Spleen (tissue), 7 donors: ENCODE data around the gene TSPAN10.

Experiments used
- CTCF ChIP-seq, 11 experiments: fragments of 200-600 bp in 7 of 11; fragments of 450-650 bp in 4 of 11; sonication (generic) in 4 of 11; IDR thresholded peaks in 8 of 11; conservative IDR thresholded peaks in 3 of 11; 1 replicate in 7 of 11; 2 replicates in 4 of 11; pipeline versions ENCODE4 v1.4.0 to v1.8.0; 2016 to 2021; ENCODE audit warnings: antibody characterized with exemption in 11 of 11, inconsistent platforms in 4 of 11, mild to moderate bottlenecking in 1 of 11
- POLR2A ChIP-seq, 3 donors: fragments of 450-650 bp; IDR thresholded peaks; one replicate each; pipeline ENCODE4 v1.5.1; 2017; ENCODE audit warnings: antibody characterized with exemption in 3 of 3, mild to moderate bottlenecking in 1 of 3
- POLR2AphosphoS5 ChIP-seq, 3 donors: sonication (generic); formaldehyde crosslinking; IDR thresholded peaks; one replicate each; pipeline ENCODE4 v1.5.1; 2017; ENCODE audit warnings: antibody characterized with exemption in 3 of 3
- donor health status: DM: no; HTN: no; CAD: no; lungs with moderate emphysema.
- donor health status: DM: no; HTN: no; CAD: no.
- donor health status: DM: no; HTN: no; CAD: no.

DNA sequence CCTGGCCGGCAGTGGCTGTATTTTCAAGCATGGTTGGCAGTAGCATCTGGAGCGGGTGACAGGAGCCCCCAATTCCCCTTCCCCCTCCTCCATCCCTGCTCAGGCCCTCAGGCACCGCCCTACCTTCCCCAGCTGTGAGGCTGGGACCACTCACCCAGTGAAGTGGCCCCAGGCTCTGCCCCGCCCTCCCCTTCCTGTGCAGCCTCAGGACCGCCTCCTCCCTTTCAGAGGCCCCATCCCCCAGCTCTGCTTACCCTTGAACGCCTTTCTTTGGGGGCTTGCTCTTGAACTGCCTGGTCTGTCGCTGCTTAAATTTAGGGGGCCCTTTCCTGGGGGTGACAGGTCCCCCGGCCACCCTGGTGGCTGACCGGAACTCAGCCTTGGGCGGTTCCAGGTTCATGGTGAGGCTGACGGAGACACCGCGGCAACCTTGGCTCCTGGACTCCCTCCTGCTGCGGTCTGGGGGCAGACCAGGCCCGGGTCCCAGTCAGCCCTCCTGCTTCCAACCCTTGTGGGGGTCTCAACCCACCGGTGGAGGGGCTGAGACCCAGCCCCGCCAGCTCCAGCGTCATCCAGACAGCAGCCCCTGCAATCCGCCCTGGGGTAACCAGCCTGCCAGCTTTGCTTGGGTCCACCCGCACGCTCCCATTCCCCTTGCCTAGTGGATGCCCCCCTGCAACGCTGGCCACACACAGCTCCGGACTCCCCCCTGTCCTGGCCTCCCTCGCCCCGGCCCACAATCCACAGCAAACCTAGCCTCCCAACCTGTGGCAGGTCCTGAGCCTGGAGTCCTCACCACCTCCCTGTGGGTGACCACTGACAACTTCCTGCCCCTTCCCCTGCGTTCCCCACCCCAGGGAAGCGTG lies 16.1 kb downstream of the TSPAN10 start:
- TF ChIP-seq POLR2AphosphoS5 (IDR thresholded peaks at IDR 0.05) (no peak), CTCF (IDR thresholded peaks at IDR 0.05 in 8 of 11, conservative IDR thresholded peaks at IDR 0.05 in 3 of 11) (no peak), POLR2A (IDR thresholded peaks at IDR 0.05) (no peak)
